CMK (cell line): Measurements from ENCODE around the gene GUCY1A1.

Experiments
- DNase-seq: peaks from one replicate; pipeline ENCODE4 v3.0.0-alpha.2; 2010; ENCODE audit warnings: low read depth

GUCY1A1 gene

DNA sequence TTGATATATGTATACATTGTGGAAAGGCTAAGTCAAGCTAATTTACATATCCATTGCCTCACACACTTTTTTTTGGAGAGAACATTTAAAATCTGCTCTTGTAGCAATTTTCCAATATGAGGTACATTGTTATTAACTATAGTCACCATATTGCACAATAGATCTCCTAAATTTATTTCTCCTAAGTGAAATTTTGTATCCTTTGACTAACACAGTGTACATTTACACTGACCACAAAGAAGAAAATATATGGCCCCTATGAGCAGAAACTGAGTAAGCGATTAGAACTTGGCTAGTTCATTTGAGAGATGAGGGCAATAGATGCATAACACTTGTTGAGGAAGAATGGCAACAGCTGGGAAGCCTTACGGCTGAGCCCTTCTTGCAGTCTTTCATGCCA, 71.9 kb downstream of the GUCY1A1 start:
- DNase-seq = no peak

GRCh38 chr4:155741546-155741945, 74.9 kb downstream of the GUCY1A1 start:
- DNase-seq = no peak

GRCh38 chr4:155742310-155743015, 75.8 kb downstream of the GUCY1A1 start:
- DNase-seq = no peak

GRCh38 chr4:155745984-155746383, 79.3 kb downstream of the GUCY1A1 start:
- DNase-seq = no peak

- DNase-seq = no peak
Observed at GRCh38 chr4:155748039-155748438, 81.4 kb downstream of the GUCY1A1 start.

- no peak for DNase-seq
Observed at GRCh38 chr4:155749041-155749440, 82.4 kb downstream of the GUCY1A1 start.

DNA sequence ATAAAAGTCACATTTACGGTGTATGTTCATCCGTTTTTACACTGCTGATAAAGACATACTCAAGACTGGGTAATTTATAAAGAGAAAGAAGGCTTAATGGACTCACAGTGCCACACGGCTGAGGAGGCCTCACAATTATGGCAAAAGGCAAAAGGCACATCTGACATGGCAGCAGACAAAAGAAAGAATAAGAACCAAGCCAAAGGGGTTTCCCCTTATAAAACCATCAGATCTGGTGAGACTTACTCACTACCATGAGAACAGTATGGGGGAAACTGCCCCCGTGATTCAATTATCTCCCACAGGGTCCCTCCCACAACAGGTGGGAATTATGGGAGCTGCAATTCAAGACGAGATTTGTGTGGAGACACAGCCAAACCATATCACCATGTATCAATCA, 84.9 kb downstream of the GUCY1A1 start:
- no peak for DNase-seq

DNA sequence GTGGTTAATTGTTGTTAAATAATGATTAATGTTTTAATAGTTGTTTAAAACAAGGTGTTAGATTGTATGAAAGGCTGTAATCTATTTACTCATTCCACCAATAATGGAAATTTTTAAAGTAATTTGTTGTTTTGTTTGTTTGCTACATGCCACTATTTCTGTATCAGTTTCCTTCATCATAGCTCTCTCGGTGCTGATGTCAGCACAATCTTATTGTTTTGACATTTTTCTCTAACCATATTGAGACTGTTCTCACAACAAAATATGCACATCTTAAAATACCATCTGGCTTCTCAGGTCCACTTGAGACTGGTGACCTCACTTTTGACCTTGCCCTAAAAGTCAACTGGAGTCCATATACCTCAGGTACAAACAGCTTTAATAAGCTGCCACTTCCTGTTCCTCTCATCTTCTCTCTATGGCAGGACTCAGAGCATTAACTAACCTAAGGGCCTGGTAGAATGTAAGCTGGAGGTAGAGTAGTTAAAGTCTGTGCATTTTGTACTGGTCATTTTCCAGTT, 91.2 kb downstream of the GUCY1A1 start:
- no peak for DNase-seq

GRCh38 chr4:155758481-155759371, 92.1 kb downstream of the GUCY1A1 start, which contains the start of gene GUCY1B1:
Gene GUCY1B1 (plus strand): TSS chr4:155759021. CDS start chr4:155759141, 120 bp downstream.
- DNase-seq = peak; percentile 83

GRCh38 chr4:155759372-155760252, 93.0 kb downstream of the GUCY1A1 start:
- DNase-seq = no peak

DNA sequence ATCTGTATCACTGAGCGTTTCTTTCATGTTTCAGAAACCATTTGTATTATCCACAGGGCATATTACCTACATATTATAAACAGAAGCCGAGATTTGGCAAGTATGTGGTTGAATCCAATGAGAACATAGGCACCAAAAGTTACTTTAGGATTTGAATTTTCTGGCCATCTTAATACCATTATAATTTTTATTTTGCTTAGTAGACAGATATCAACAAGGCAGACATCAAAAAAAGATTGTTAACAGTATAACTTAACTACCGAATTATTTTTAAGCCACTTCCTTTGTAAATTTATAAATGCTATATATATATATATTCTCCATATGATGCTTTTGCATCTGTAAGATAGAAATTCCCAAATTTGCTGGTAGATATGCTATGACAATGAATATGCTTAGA, 94.4 kb downstream of the GUCY1A1 start:
- no peak for DNase-seq

GRCh38 chr4:155761916-155762315, 95.3 kb downstream of the GUCY1A1 start:
- no peak for DNase-seq

DNA sequence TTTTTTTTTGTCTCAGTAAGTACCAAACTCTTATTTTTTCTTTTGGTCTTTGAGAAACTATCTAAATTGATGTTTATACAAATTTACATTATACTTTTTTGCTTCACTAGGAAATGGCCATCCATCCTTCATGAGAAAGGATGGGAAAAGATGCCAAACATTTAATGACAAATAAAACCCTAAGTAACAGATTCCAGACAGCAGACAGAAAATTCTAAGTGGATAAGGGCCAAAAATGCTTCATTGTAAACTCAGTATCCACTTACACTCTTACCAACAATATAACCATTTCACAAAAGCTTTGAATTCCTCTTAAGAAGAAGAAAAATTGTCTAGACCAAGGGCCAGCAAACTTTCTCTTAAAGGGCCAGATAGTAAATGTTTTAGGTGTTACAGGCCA, 95.7 kb downstream of the GUCY1A1 start:
- no peak for DNase-seq

- DNase-seq = no peak
Observed at GRCh38 chr4:155763551-155763950, 96.9 kb downstream of the GUCY1A1 start.

GRCh38 chr4:155765149-155765548, 98.5 kb downstream of the GUCY1A1 start:
- DNase-seq = no peak

- DNase-seq = no peak
Observed at GRCh38 chr4:155766622-155767021, 100.0 kb downstream of the GUCY1A1 start.

GRCh38 chr4:155768370-155768769, 101.7 kb downstream of the GUCY1A1 start:
- DNase-seq = no peak

GRCh38 chr4:155769090-155769489, 102.4 kb downstream of the GUCY1A1 start:
- DNase-seq = no peak

DNA sequence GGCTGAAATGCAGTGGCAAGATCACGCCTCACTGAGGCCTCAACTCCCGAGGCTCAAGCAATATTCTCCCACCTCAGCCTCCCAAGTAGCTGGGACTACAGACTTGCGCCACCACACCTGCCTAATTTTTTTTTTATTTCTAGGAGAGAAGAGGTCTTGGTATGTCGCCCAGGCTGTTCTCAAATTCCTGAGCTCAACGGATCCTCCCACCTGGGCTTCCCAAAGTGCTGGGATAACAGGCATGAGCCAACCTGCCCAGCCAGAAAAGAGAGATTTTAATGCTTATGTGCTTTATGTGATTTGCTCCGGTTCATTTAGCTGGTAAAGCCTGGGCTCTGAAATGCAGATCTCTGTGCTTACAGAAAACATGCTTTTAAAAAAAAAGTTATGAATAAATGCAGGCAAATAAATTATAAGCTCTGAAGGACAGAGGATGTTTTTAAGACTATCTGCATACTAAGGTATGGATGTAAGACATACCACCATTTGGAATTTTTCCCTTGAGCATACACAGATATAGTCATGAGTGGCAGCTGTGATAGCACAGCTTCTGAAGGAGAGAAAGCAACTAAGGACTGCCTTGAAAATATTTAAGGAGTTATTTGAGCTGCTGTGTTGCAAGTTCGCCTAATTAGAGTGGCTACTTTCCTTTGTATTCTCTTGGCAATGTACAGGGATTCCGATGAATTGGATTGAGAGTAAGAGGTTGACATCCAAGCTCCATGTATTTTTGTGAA, 106.0 kb downstream of the GUCY1A1 start:
- no peak for DNase-seq

DNA sequence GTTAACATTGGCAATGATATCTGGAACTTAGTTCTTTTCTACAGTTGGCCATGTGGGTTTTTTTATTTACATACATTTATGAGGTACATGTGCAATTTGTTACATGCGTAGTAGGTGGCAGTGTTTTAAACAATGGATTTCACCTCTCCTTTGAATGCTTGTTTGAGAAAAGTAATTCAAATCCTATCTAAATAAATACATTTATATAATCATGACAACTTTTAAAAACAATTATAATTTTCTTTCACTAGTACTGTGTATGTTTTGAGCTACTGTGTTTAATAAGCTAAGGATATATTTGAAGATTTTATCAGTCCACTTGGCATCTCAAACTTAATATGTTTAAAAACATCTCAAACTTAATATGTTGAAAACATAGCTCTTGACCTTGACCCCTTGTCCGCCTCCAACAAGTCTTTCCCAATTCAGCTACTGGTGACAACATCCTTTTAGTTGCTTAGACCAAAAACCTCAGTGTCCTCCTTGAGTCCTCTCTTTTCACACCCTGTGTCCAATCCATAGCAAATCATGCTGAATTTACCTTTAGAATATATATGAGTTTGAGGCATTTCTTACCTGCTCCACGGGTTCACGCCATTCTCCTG, 106.7 kb downstream of the GUCY1A1 start:
- DNase-seq = no peak

- DNase-seq = no peak
Observed at GRCh38 chr4:155774033-155774432, 107.4 kb downstream of the GUCY1A1 start.
